Skeletal muscle tissue (tissue), 4 donors: ENCODE measurements around the gene RNLS. TPM values are rescaled to one million over a fixed set of nuclear protein-coding genes. Genes with fewer than 3 reads are reported as not detected.

Source experiments
- H3K27ac ChIP-seq: one replicate; pipeline ENCODE4 v1.7.0; 2013; ENCODE audit warnings: mild to moderate bottlenecking, low read depth, low read length, inconsistent platforms
- H3K27me3 ChIP-seq, 3 donors: one replicate each; pipeline ENCODE4 v1.7.0; 2013; ENCODE audit warnings: low read length in 3 of 3; ENCODE audit not compliant: control insufficient read depth in 3 of 3, insufficient read depth in 3 of 3
- H3K36me3 ChIP-seq, 3 donors: one replicate each; pipeline ENCODE4 v1.7.0; 2013; ENCODE audit warnings: low read length in 3 of 3; ENCODE audit not compliant: control insufficient read depth in 3 of 3, insufficient read depth in 3 of 3
- H3K4me1 ChIP-seq, 3 donors: one replicate each; pipeline ENCODE4 v1.7.0; 2013; ENCODE audit warnings: low read length in 3 of 3, mild to moderate bottlenecking in 3 of 3; ENCODE audit not compliant: control insufficient read depth in 3 of 3, insufficient read depth in 3 of 3
- H3K4me3 ChIP-seq, 3 donors: one replicate each; pipeline ENCODE4 v1.7.0; 2013; ENCODE audit warnings: low read length in 3 of 3
- H3K9ac ChIP-seq, 3 donors: one replicate each; pipeline ENCODE4 v1.7.0; 2013; ENCODE audit warnings: low read length in 3 of 3, mild to moderate bottlenecking in 3 of 3, moderate library complexity in 2 of 3, low read depth in 1 of 3
- H3K9me3 ChIP-seq, 3 donors: one replicate each; pipeline ENCODE4 v1.7.0; 2013; ENCODE audit warnings: low read length in 3 of 3; ENCODE audit not compliant: control insufficient read depth in 3 of 3
- total RNA-seq: library from RNA; depleted of rRNA; stranded (reverse); fragments of >200 nt; gene quantifications from one replicate; pipeline ENCODE4 v1.2.3, GENCODE V29; 2014
- donor health status: Osteomylitis.

The RNLS gene
- total RNA-seq, 1 donor from 2014 or later: 4.7 TPM

- H3K4me1 ChIP-seq: no peaks in the 10 kb centered on the region
- no peaks in the 10 kb centered on the region for H3K27me3 ChIP-seq
- no peak overlapping the region for H3K4me3 ChIP-seq
- H3K27ac ChIP-seq: no peak overlapping the region
- H3K36me3 ChIP-seq: no peaks in the 10 kb centered on the region
- H3K9ac ChIP-seq: no peak overlapping the region
- H3K9me3 ChIP-seq: no peaks in the 10 kb centered on the region
Observed at GRCh38 chr10:88594482-88594881, 11.4 kb upstream of the RNLS start.

- no peak overlapping the region for H3K9ac ChIP-seq
- no peak overlapping the region for H3K4me3 ChIP-seq
- no peak overlapping the region for H3K27ac ChIP-seq
- H3K27me3 ChIP-seq: no peaks in the 10 kb centered on the region
- H3K4me1 ChIP-seq: no peaks in the 10 kb centered on the region
- H3K9me3 ChIP-seq: no peaks in the 10 kb centered on the region
- H3K36me3 ChIP-seq: no peaks in the 10 kb centered on the region
Observed at GRCh38 chr10:88592906-88593305, 9.8 kb upstream of the RNLS start.

- no peak overlapping the region for H3K27ac ChIP-seq
- H3K4me3 ChIP-seq: no peak overlapping the region
- no peaks in the 10 kb centered on the region for H3K36me3 ChIP-seq
- no peak overlapping the region for H3K9ac ChIP-seq
- no peaks in the 10 kb centered on the region for H3K27me3 ChIP-seq
- no peaks in the 10 kb centered on the region for H3K9me3 ChIP-seq
- no peaks in the 10 kb centered on the region for H3K4me1 ChIP-seq
Observed at GRCh38 chr10:88592381-88592780, 9.3 kb upstream of the RNLS start.

GRCh38 chr10:88586462-88586861 lies 3.3 kb upstream of the RNLS start, which contains the start of gene LIPJ:
Gene LIPJ (plus strand): TSS chr10:88586762. CDS start chr10:88590688, 3,926 bp downstream.
- Histone ChIP-seq H3K27ac (no peak within 1 kb of the TSS), H3K9ac (no peak within 1 kb of the TSS), H3K36me3 (no peaks in the 10 kb centered on the region)

GRCh38 chr10:88583584-88583957 lies 453 bp upstream of the RNLS start:
- Histone ChIP-seq H3K27ac (peak overlapping the region; percentile 89), H3K27me3 (no peaks in the 10 kb centered on the region), H3K4me3 (peak overlapping the region; percentile 90 to 98 (median 94)), H3K36me3 (no peaks in the 10 kb centered on the region), H3K9ac (peak overlapping the region; percentile 95 to 98 (median 96)), H3K9me3 (no peaks in the 10 kb centered on the region), H3K4me1 (peaks cover 0 to 8% (median 0%) of the 10 kb centered on the region in 3 donors)

More at GRCh38 chr10:88586462-88586861, 3.3 kb upstream of the RNLS start, which contains the start of gene LIPJ:
- H3K4me1 ChIP-seq: peaks cover 0 to 8% (median 0%) of the 10 kb centered on the region in 3 donors
- no peaks in the 10 kb centered on the region for H3K9me3 ChIP-seq
- no peaks in the 10 kb centered on the region for H3K27me3 ChIP-seq
- no peak within 1 kb of the TSS for H3K4me3 ChIP-seq

GRCh38 chr10:88582411-88582805 lies 710 bp downstream of the RNLS start:
- Histone ChIP-seq H3K36me3 (no peaks in the 10 kb centered on the region), H3K9ac (peak overlapping the region; percentile 30 to 98 (median 96)), H3K4me1 (peaks cover 0 to 8% (median 0%) of the 10 kb centered on the region in 3 donors), H3K27ac (peak overlapping the region; percentile 89), H3K4me3 (peak overlapping the region; percentile 75 to 98 (median 94)), H3K27me3 (no peaks in the 10 kb centered on the region), H3K9me3 (no peaks in the 10 kb centered on the region)

GRCh38 chr10:88565072-88565471 lies 18.0 kb downstream of the RNLS start:
- H3K4me1 ChIP-seq: no peaks in the 10 kb centered on the region
- H3K9me3 ChIP-seq: no peaks in the 10 kb centered on the region
- H3K27ac ChIP-seq: no peak overlapping the region
- H3K4me3 ChIP-seq: no peak overlapping the region
- no peaks in the 10 kb centered on the region for H3K36me3 ChIP-seq
- H3K27me3 ChIP-seq: no peaks in the 10 kb centered on the region
- H3K9ac ChIP-seq: no peak overlapping the region

GRCh38 chr10:88562152-88562551 lies 21.0 kb downstream of the RNLS start:
- no peaks in the 10 kb centered on the region for H3K4me1 ChIP-seq
- H3K27ac ChIP-seq: no peak overlapping the region
- H3K9ac ChIP-seq: no peak overlapping the region
- no peaks in the 10 kb centered on the region for H3K9me3 ChIP-seq
- H3K4me3 ChIP-seq: no peak overlapping the region
- no peaks in the 10 kb centered on the region for H3K27me3 ChIP-seq
- H3K36me3 ChIP-seq: no peaks in the 10 kb centered on the region

GRCh38 chr10:88557658-88558057 lies 25.5 kb downstream of the RNLS start:
- no peaks in the 10 kb centered on the region for H3K36me3 ChIP-seq
- H3K4me3 ChIP-seq: no peak overlapping the region
- no peak overlapping the region for H3K27ac ChIP-seq
- no peak overlapping the region for H3K9ac ChIP-seq
- no peaks in the 10 kb centered on the region for H3K27me3 ChIP-seq
- H3K9me3 ChIP-seq: no peaks in the 10 kb centered on the region
- no peaks in the 10 kb centered on the region for H3K4me1 ChIP-seq

GRCh38 chr10:88557256-88557655 lies 25.9 kb downstream of the RNLS start:
- H3K4me3 ChIP-seq: no peak overlapping the region
- no peak overlapping the region for H3K27ac ChIP-seq
- no peaks in the 10 kb centered on the region for H3K9me3 ChIP-seq
- no peaks in the 10 kb centered on the region for H3K27me3 ChIP-seq
- no peak overlapping the region for H3K9ac ChIP-seq
- no peaks in the 10 kb centered on the region for H3K36me3 ChIP-seq
- no peaks in the 10 kb centered on the region for H3K4me1 ChIP-seq
